DOHH2 (cell line): ENCODE results near the gene PALLD.

ENCODE experiments used
- H3F3A ChIP-seq: fragments of 200-600 bp; sonication (generic), shearing (Covaris generic); 2 replicates; pipeline ENCODE4 v1.6.0; 2016; ENCODE audit warnings: antibody characterized with exemption, mild to moderate bottlenecking; ENCODE audit not compliant: control insufficient read depth, insufficient read depth
- H3K27ac ChIP-seq: fragments of 200-600 bp; sonication (generic); 2 replicates; pipeline ENCODE4 v1.5.1; 2014; ENCODE audit warnings: low read depth, mild to moderate bottlenecking, low read length, moderate library complexity
- H3K27me3 ChIP-seq: fragments of 200-600 bp; sonication (generic); 2 replicates; pipeline ENCODE4 v1.6.1; 2014; ENCODE audit warnings: mild to moderate bottlenecking, low read length, mixed read lengths; ENCODE audit not compliant: control insufficient read depth
- H3K36me3 ChIP-seq: fragments of 200-600 bp; sonication (generic); 2 replicates; pipeline ENCODE4 v1.6.1; 2014; ENCODE audit warnings: mild to moderate bottlenecking, low read length, moderate library complexity, mixed read lengths; ENCODE audit not compliant: control insufficient read depth
- H3K4me1 ChIP-seq: fragments of 200-600 bp; sonication (generic); 2 replicates; pipeline ENCODE4 v1.6.1; 2014; ENCODE audit warnings: mild to moderate bottlenecking, low read length, mixed read lengths; ENCODE audit not compliant: control insufficient read depth
- H3K4me2 ChIP-seq: fragments of 200-600 bp; sonication (generic); 2 replicates; pipeline ENCODE4 v1.6.0; 2014; ENCODE audit warnings: mild to moderate bottlenecking, low read length, moderate library complexity
- H3K4me3 ChIP-seq: fragments of 200-600 bp; sonication (generic); 2 replicates; pipeline ENCODE4 v1.5.1; 2014; ENCODE audit warnings: mild to moderate bottlenecking, low read length, mixed read lengths
- H3K79me2 ChIP-seq: fragments of 200-600 bp; sonication (generic); 2 replicates; pipeline ENCODE4 v1.6.1; 2014; ENCODE audit warnings: mild to moderate bottlenecking, low read length, mixed read lengths; ENCODE audit not compliant: control insufficient read depth
- H3K9me2 ChIP-seq: fragments of 200-600 bp; sonication (generic); replicated peaks from 2 replicates; pipeline ENCODE4 v1.6.1; 2014; ENCODE audit warnings: mild to moderate bottlenecking, low read length, mixed read lengths; ENCODE audit not compliant: control insufficient read depth
- H3K9me3 ChIP-seq: fragments of 200-600 bp; sonication (generic); 2 replicates; pipeline ENCODE4 v1.6.1; 2014; ENCODE audit warnings: antibody characterized with exemption, low read length, mixed read lengths; ENCODE audit not compliant: control insufficient read depth, insufficient read depth
- H4K20me1 ChIP-seq: fragments of 200-600 bp; sonication (generic); 2 replicates; pipeline ENCODE4 v1.6.0; 2014; ENCODE audit warnings: low read depth, mild to moderate bottlenecking, antibody characterized with exemption, low read length, moderate library complexity; ENCODE audit not compliant: control insufficient read depth, insufficient read depth
- EZH2phosphoT487 ChIP-seq: fragments of 200-600 bp; sonication (generic); IDR thresholded peaks from 2 replicates; pipeline ENCODE4 v1.6.1; 2017; ENCODE audit warnings: borderline replicate concordance, mild to moderate bottlenecking, antibody characterized with exemption, low read length, moderate library complexity, mixed read lengths
- TF ChIP-seq, protein P1 (sequence below): fragments of 200-600 bp; sonication (generic); IDR thresholded peaks from one replicate; pipeline ENCODE4 v1.5.1; 2014; ENCODE audit warnings: antibody characterized with exemption, mild to moderate bottlenecking, low read depth, low read length; ENCODE audit not compliant: poor library complexity, severe bottlenecking

PALLD gene

DNA sequence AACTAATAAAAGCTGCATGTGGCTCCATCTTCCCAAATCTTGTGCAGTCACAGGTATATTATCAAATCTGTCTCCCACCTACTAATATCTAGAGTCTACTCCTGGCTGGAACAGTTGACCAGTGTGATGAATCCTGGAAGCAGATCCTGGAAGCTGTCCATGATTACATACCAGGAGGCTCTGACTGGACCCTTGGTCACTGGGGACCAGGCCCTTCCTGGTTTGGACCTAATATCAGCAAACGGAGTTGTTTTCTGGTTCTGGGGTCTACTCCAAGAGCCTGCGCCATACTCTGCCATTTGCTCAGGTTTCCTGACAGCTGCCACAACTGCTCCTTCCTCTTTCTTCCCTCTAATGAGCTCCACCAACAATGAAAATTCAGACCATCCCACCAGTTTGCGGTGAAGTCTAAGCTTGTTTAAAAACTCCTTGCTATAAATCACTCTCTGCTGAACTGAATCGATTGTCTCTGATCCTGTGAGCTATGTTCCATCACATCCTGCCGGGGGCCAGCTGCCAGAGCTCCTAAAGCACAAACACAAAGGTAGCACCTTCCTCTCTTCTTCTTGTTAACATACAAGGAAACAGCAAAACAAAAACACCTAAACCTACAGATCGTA, 114.2 kb downstream of the PALLD start:
- no peak overlapping the region for H3K27ac ChIP-seq
- H3K9me2 ChIP-seq = no peaks in the 10 kb centered on the region
- H3K4me2 ChIP-seq = no peak overlapping the region
- H4K20me1 ChIP-seq = no peaks in the 10 kb centered on the region
- H3K27me3 ChIP-seq = no peaks in the 10 kb centered on the region
- H3K36me3 ChIP-seq = no peaks in the 10 kb centered on the region
- no peaks in the 10 kb centered on the region for H3K9me3 ChIP-seq
- TF ChIP-seq EZH2phosphoT487 = no peak
- TF ChIP-seq, protein P1, sequence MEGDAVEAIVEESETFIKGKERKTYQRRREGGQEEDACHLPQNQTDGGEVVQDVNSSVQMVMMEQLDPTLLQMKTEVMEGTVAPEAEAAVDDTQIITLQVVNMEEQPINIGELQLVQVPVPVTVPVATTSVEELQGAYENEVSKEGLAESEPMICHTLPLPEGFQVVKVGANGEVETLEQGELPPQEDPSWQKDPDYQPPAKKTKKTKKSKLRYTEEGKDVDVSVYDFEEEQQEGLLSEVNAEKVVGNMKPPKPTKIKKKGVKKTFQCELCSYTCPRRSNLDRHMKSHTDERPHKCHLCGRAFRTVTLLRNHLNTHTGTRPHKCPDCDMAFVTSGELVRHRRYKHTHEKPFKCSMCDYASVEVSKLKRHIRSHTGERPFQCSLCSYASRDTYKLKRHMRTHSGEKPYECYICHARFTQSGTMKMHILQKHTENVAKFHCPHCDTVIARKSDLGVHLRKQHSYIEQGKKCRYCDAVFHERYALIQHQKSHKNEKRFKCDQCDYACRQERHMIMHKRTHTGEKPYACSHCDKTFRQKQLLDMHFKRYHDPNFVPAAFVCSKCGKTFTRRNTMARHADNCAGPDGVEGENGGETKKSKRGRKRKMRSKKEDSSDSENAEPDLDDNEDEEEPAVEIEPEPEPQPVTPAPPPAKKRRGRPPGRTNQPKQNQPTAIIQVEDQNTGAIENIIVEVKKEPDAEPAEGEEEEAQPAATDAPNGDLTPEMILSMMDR = no peak
- H3K4me3 ChIP-seq = no peak overlapping the region
- no peaks in the 10 kb centered on the region for H3K4me1 ChIP-seq
- H3F3A ChIP-seq = no peaks in the 10 kb centered on the region
- H3K79me2 ChIP-seq = no peaks in the 10 kb centered on the region

DNA sequence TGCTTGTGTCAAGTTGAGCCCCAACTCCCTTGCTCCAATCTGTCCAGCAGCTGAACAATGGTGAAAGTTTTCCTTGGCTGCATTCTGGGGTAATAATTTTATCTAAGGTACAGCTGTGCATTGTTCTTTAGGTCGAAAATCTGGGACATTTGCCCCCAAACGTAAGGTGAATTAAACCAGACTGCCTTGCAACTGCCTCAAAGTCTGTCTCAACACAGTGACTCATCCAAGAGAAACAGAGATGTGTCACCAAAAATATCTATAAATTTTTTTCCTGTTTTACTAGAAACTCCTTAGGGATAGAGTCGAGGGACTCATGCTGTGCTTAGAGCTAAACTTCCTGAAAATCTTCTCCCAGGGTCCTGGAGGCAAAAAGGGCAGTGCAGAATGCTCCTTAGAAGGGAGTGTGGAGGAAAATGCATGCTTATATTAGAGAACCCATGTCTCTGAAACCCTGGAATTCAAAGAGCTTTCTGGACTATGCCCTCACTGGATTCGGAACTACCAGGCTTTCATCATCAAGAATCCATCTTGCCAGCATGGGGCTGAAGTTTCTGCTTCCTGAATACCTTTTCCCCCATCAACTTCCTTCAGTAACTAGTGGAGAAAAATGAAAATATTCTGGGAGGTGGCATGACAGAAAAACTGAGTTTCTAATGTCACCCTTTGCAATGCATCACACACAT, 115.7 kb downstream of the PALLD start:
- Histone ChIP-seq H3K79me2 (no peaks in the 10 kb centered on the region), H3K4me2 (no peak overlapping the region), H4K20me1 (no peaks in the 10 kb centered on the region), H3K9me3 (no peaks in the 10 kb centered on the region), H3K27me3 (no peaks in the 10 kb centered on the region), H3K27ac (no peak overlapping the region), H3K36me3 (no peaks in the 10 kb centered on the region), H3F3A (no peaks in the 10 kb centered on the region), H3K9me2 (no peaks in the 10 kb centered on the region), H3K4me3 (no peak overlapping the region), H3K4me1 (no peaks in the 10 kb centered on the region)
- TF ChIP-seq EZH2phosphoT487 = no peak
- TF ChIP-seq, protein P1 = no peak

DNA sequence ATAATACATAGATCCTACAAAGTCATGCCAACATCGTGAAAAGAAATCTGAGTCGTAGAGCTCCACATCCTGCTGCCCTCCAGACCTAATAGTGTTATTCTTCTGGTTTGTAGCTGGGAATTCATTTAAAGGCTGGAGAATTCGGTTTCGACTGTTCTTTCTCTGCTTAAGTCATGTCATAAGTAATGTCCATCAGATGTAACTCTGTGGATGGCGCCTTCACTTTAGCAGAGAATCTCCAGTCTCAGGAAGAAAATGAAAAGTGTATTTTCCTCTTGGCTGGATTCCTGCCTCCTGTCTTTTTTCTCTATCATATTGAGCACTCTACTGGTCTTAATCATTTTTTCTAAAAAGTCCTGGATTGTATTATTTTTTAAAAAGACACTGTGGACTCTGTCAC, 117.0 kb downstream of the PALLD start:
- Histone ChIP-seq H3K36me3 (no peaks in the 10 kb centered on the region), H3K79me2 (no peaks in the 10 kb centered on the region), H3K4me2 (no peak overlapping the region), H3K27me3 (no peaks in the 10 kb centered on the region), H4K20me1 (no peaks in the 10 kb centered on the region), H3K4me1 (no peaks in the 10 kb centered on the region), H3K9me2 (no peaks in the 10 kb centered on the region), H3K9me3 (no peaks in the 10 kb centered on the region), H3K4me3 (no peak overlapping the region), H3K27ac (no peak overlapping the region), H3F3A (no peaks in the 10 kb centered on the region)
- TF ChIP-seq, protein P1 = no peak
- TF ChIP-seq EZH2phosphoT487 = no peak
